ENCODE data around the gene ARPC2.

Gene ARPC2

GRCh38 chr2:218186876-218187275, 30.1 kb upstream of the ARPC2 start:
- Histone ChIP-seq H3K4me3 (replicated peaks; ENCODE audit: insufficient read depth, low read length) (no peak overlapping the region), H3K27ac (replicated peaks) (no peak overlapping the region), H3K27me3 (ENCODE audit: insufficient read depth, poor library complexity, severe bottlenecking) (no peaks in the 10 kb centered on the region)
- no peak for DNase-seq (ENCODE audit: low read depth in 1 of 2, low spot score in 1 of 2)
- TF ChIP-seq SPI1 (IDR thresholded peaks at IDR 0.05; ENCODE audit: borderline replicate concordance, low read depth) (no peak), REST (IDR thresholded peaks at IDR 0.05; ENCODE audit: insufficient replicate concordance, low read depth) (no peak), CTCF (IDR thresholded peaks at IDR 0.05; ENCODE audit: insufficient read depth, low read length) (no peak)

GRCh38 chr2:218187296-218188015, 29.5 kb upstream of the ARPC2 start:
- Histone ChIP-seq H3K27me3 (ENCODE audit: insufficient read depth, poor library complexity, severe bottlenecking) (no peaks in the 10 kb centered on the region), H3K27ac (replicated peaks) (no peak overlapping the region), H3K4me3 (replicated peaks; ENCODE audit: insufficient read depth, low read length) (no peak overlapping the region)
- TF ChIP-seq CTCF (IDR thresholded peaks at IDR 0.05; ENCODE audit: insufficient read depth, low read length) (no peak), POLR2AphosphoS5 (IDR thresholded peaks at IDR 0.05; ENCODE audit: low read depth) (no peak), REST (IDR thresholded peaks at IDR 0.05; ENCODE audit: insufficient replicate concordance, low read depth) (no peak), GABPA (IDR thresholded peaks at IDR 0.05; ENCODE audit: low read depth) (no peak), SPI1 (IDR thresholded peaks at IDR 0.05; ENCODE audit: borderline replicate concordance, low read depth) (no peak)
- DNase-seq (ENCODE audit: low read depth in 1 of 2, low spot score in 1 of 2), result no peak

- no peak for DNase-seq (ENCODE audit: low read depth in 1 of 2, low spot score in 1 of 2)
- Histone ChIP-seq H3K27ac (replicated peaks) (no peak overlapping the region), H3K27me3 (ENCODE audit: insufficient read depth, poor library complexity, severe bottlenecking) (no peaks in the 10 kb centered on the region), H3K4me3 (replicated peaks; ENCODE audit: insufficient read depth, low read length) (no peak overlapping the region)
- TF ChIP-seq SPI1 (IDR thresholded peaks at IDR 0.05; ENCODE audit: borderline replicate concordance, low read depth), result no peak
- TF ChIP-seq REST (IDR thresholded peaks at IDR 0.05; ENCODE audit: insufficient replicate concordance, low read depth), result no peak
- TF ChIP-seq GABPA (IDR thresholded peaks at IDR 0.05; ENCODE audit: low read depth), result no peak
- no peak for TF ChIP-seq CTCF (IDR thresholded peaks at IDR 0.05; ENCODE audit: insufficient read depth, low read length)
- no peak for TF ChIP-seq POLR2AphosphoS5 (IDR thresholded peaks at IDR 0.05; ENCODE audit: low read depth)
These were observed 28.5 kb upstream of the ARPC2 start for GRCh38 chr2:218188528-218188927.
